HepG2 (cell line): ENCODE measurements around the gene DEDD2. TPM values are rescaled to one million over a fixed set of nuclear protein-coding genes. Genes with fewer than 3 reads are reported as not detected.
A peak's percentile ranks its signal among the peaks of the same experiment; 100 is the strongest.

ENCODE experiments used
- CAMTA2 ChIP-seq: sonication (generic); formaldehyde crosslinking; IDR thresholded peaks from 2 replicates; pipeline ENCODE4 v1.4.0; 2020; ENCODE audit warnings: mild to moderate bottlenecking, missing genetic modification reagents, borderline replicate concordance
- CHD4 ChIP-seq: fragments of 200-600 bp; sonication (generic); IDR thresholded peaks from 2 replicates; pipeline ENCODE4 v1.7.0; 2017; ENCODE audit warnings: mild to moderate bottlenecking, low read length, borderline replicate concordance
- DNMT3B ChIP-seq: conservative IDR thresholded peaks from 2 replicates; pipeline ENCODE4 v1.6.1; 2016; ENCODE audit warnings: missing biosample characterization, control low read depth
- DPF2 ChIP-seq: sonication (generic); formaldehyde crosslinking; IDR thresholded peaks from 2 replicates; pipeline ENCODE4 v1.4.0; 2020; ENCODE audit warnings: mild to moderate bottlenecking, low read depth, missing genetic modification reagents, borderline replicate concordance
- IKZF5 ChIP-seq: IDR thresholded peaks from 2 replicates; pipeline ENCODE4 v1.6.1; 2018; ENCODE audit warnings: missing genetic modification reagents, mild to moderate bottlenecking, missing compliant biosample characterization
- PAX8 ChIP-seq: sonication (generic); formaldehyde crosslinking; IDR thresholded peaks from 2 replicates; pipeline ENCODE4 v1.8.0; 2022; ENCODE audit warnings: mild to moderate bottlenecking, missing genetic modification reagents, borderline replicate concordance
- RAD51 ChIP-seq: fragments of 450-650 bp; IDR thresholded peaks from 2 replicates; pipeline ENCODE4 v1.6.1; 2016; ENCODE audit warnings: borderline replicate concordance
- SMAD1 ChIP-seq: sonication (generic); formaldehyde crosslinking; IDR thresholded peaks from 2 replicates; pipeline ENCODE4 v1.4.0; 2020; ENCODE audit warnings: missing genetic modification reagents, low read depth, mild to moderate bottlenecking, borderline replicate concordance
- ZEB1 ChIP-seq: IDR thresholded peaks from 2 replicates; pipeline ENCODE4 v1.6.1; 2012; ENCODE audit warnings: mild to moderate bottlenecking, low read depth, inconsistent platforms; ENCODE audit not compliant: insufficient replicate concordance
- ZNF441 ChIP-seq: sonication (generic); formaldehyde crosslinking; IDR thresholded peaks from 2 replicates; pipeline ENCODE4 v1.7.0; 2021; ENCODE audit warnings: missing genetic modification reagents, borderline replicate concordance
- polyA plus RNA-seq, 8 experiments: library from polyadenylated mRNA; depleted of rRNA in 3 of 8; stranded (reverse) in 7 of 8; unstranded in 1 of 8; fragments of >200 nt; fragmentation: Illumina TruSeq in 4 of 8; extraction: Trizol in 4 of 8; gene quantifications; 2 replicates each; pipeline versions ENCODE4 v1.2.1 to v1.2.3, GENCODE V29; 2011 to 2016; ENCODE audit warnings: low read depth in 4 of 8, missing spikeins in 1 of 8, mixed read lengths in 1 of 8; ENCODE audit not compliant: insufficient read depth in 1 of 8
- total RNA-seq, 5 experiments: library from RNA; depleted of rRNA; stranded (reverse); fragments of >200 nt; fragmentation: Illumina TruSeq; extraction: Trizol; gene quantifications; 2 replicates each; pipeline ENCODE4 v1.2.3, GENCODE V29; 2016; ENCODE audit warnings: low read depth in 1 of 5
- TF ChIP-seq, protein P1 (sequence below), 2 experiments: sonication (generic) in 1 of 2; formaldehyde crosslinking in 1 of 2; IDR thresholded peaks; 2 replicates each; pipeline versions ENCODE4 v1.6.1 to v1.9.0; 2014 to 2022; ENCODE audit warnings: antibody characterized with exemption in 1 of 2, borderline replicate concordance in 1 of 2, inconsistent platforms in 1 of 2, low read depth in 1 of 2, missing genetic modification reagents in 1 of 2
- TF ChIP-seq, protein P2 (sequence below): IDR thresholded peaks from 2 replicates; pipeline ENCODE4 v1.6.1; 2016; ENCODE audit warnings: low read depth, missing genetic modification reagents, missing compliant biosample characterization
- TF ChIP-seq, protein P3 (sequence below): sonication (generic); formaldehyde crosslinking; IDR thresholded peaks from 2 replicates; pipeline ENCODE4 v1.4.0; 2020; ENCODE audit warnings: mild to moderate bottlenecking, missing genetic modification reagents, borderline replicate concordance

Gene DEDD2
- total and polyA plus RNA-seq, 2 of the 13 experiments (the other 11 are each of a cell fraction or from before 2014, with no cell fraction given): 19.2 to 24.7 TPM

- TF ChIP-seq, protein P1, sequence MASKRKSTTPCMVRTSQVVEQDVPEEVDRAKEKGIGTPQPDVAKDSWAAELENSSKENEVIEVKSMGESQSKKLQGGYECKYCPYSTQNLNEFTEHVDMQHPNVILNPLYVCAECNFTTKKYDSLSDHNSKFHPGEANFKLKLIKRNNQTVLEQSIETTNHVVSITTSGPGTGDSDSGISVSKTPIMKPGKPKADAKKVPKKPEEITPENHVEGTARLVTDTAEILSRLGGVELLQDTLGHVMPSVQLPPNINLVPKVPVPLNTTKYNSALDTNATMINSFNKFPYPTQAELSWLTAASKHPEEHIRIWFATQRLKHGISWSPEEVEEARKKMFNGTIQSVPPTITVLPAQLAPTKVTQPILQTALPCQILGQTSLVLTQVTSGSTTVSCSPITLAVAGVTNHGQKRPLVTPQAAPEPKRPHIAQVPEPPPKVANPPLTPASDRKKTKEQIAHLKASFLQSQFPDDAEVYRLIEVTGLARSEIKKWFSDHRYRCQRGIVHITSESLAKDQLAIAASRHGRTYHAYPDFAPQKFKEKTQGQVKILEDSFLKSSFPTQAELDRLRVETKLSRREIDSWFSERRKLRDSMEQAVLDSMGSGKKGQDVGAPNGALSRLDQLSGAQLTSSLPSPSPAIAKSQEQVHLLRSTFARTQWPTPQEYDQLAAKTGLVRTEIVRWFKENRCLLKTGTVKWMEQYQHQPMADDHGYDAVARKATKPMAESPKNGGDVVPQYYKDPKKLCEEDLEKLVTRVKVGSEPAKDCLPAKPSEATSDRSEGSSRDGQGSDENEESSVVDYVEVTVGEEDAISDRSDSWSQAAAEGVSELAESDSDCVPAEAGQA (IDR thresholded peaks at IDR 0.05; ENCODE audit: low read depth): no peak
- TF ChIP-seq, protein P1 (CRISPR knock-in tag; IDR thresholded peaks at IDR 0.05; ENCODE audit: borderline replicate concordance): no peak
- TF ChIP-seq DNMT3B (no peak), CAMTA2 (no peak), DPF2 (no peak), CHD4 (no peak), ZNF441 (CRISPR knock-in tag) (no peak), RAD51 (no peak), IKZF5 (CRISPR knock-in tag) (no peak; the same call in 1 of the 2 replicates), ZEB1 (no peak), PAX8 (0 out of 2 replicates have a peak, but pooled peaks have one; percentile 13), SMAD1 (no peak)
- TF ChIP-seq, protein P2, sequence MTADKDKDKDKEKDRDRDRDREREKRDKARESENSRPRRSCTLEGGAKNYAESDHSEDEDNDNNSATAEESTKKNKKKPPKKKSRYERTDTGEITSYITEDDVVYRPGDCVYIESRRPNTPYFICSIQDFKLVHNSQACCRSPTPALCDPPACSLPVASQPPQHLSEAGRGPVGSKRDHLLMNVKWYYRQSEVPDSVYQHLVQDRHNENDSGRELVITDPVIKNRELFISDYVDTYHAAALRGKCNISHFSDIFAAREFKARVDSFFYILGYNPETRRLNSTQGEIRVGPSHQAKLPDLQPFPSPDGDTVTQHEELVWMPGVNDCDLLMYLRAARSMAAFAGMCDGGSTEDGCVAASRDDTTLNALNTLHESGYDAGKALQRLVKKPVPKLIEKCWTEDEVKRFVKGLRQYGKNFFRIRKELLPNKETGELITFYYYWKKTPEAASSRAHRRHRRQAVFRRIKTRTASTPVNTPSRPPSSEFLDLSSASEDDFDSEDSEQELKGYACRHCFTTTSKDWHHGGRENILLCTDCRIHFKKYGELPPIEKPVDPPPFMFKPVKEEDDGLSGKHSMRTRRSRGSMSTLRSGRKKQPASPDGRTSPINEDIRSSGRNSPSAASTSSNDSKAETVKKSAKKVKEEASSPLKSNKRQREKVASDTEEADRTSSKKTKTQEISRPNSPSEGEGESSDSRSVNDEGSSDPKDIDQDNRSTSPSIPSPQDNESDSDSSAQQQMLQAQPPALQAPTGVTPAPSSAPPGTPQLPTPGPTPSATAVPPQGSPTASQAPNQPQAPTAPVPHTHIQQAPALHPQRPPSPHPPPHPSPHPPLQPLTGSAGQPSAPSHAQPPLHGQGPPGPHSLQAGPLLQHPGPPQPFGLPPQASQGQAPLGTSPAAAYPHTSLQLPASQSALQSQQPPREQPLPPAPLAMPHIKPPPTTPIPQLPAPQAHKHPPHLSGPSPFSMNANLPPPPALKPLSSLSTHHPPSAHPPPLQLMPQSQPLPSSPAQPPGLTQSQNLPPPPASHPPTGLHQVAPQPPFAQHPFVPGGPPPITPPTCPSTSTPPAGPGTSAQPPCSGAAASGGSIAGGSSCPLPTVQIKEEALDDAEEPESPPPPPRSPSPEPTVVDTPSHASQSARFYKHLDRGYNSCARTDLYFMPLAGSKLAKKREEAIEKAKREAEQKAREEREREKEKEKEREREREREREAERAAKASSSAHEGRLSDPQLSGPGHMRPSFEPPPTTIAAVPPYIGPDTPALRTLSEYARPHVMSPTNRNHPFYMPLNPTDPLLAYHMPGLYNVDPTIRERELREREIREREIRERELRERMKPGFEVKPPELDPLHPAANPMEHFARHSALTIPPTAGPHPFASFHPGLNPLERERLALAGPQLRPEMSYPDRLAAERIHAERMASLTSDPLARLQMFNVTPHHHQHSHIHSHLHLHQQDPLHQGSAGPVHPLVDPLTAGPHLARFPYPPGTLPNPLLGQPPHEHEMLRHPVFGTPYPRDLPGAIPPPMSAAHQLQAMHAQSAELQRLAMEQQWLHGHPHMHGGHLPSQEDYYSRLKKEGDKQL (CRISPR knock-in tag): no peak
- TF ChIP-seq, protein P3, sequence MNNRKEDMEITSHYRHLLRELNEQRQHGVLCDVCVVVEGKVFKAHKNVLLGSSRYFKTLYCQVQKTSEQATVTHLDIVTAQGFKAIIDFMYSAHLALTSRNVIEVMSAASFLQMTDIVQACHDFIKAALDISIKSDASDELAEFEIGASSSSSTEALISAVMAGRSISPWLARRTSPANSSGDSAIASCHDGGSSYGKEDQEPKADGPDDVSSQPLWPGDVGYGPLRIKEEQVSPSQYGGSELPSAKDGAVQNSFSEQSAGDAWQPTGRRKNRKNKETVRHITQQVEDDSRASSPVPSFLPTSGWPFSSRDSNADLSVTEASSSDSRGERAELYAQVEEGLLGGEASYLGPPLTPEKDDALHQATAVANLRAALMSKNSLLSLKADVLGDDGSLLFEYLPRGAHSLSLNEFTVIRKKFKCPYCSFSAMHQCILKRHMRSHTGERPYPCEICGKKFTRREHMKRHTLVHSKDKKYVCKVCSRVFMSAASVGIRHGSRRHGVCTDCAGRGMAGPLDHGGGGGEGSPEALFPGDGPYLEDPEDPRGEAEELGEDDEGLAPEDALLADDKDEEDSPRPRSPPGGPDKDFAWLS (CRISPR knock-in tag): no peak
Observed at GRCh38 chr19:42254089-42254849, 36.8 kb upstream of the DEDD2 start (continued).
